NT2/D1 (cell line): ENCODE measurements around the gene SLFN5.

ENCODE experiments used
- YY1 ChIP-seq: IDR thresholded peaks from 2 replicates; pipeline ENCODE4 v1.6.1; 2011; ENCODE audit not compliant: insufficient read length, insufficient read depth
- ZNF274 ChIP-seq: IDR thresholded peaks from 2 replicates; pipeline ENCODE4 v1.6.1; 2011; ENCODE audit warnings: mild to moderate bottlenecking, low read depth, low read length

DNA sequence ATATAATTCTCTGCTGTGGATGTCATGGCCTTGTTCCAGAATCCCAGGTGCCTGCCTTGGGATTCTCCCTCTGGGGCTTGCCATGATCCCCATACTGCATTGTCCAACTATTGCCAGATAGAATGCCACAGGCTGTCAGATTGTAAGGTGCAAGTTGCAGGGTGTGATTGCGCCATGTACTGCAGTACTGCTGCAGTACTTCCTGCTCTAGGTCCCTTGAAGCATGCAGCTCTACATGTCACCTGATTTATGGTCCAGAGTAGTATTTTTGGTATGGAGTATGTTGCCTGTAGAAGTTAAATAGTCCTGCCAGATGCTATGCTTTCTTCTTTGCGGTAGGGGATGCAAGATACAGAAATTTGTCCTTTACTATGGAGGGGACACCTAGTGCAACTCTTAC, 7.0 kb upstream of the SLFN5 start:
- TF ChIP-seq ZNF274 (no peak), YY1 (no peak)
